HG03135 (cell line): ENCODE results near the gene TEX52.

Experiments used
- ATAC-seq: cut with Tn5 transposase; IDR thresholded peaks from one replicate; pipeline ENCODE4 v1.9.1; 2021; ENCODE audit warnings: mild to moderate bottlenecking, moderate library complexity; ENCODE audit not compliant: unreplicated experiment

The TEX52 gene

GRCh38 chr12:2833810-2834209 lies 23.0 kb downstream of the TEX52 start:
- no peak for ATAC-seq

- no peak for ATAC-seq
Measured at GRCh38 chr12:2833327-2833726, 23.5 kb downstream of the TEX52 start.

GRCh38 chr12:2832550-2833127 lies 24.2 kb downstream of the TEX52 start:
- no peak for ATAC-seq

GRCh38 chr12:2829275-2829674 lies 27.6 kb downstream of the TEX52 start:
- ATAC-seq: no peak

GRCh38 chr12:2826721-2827515 lies 29.9 kb downstream of the TEX52 start:
- ATAC-seq: no peak

GRCh38 chr12:2826036-2826435 lies 30.8 kb downstream of the TEX52 start:
- ATAC-seq: no peak

GRCh38 chr12:2825132-2825531 lies 31.7 kb downstream of the TEX52 start:
- ATAC-seq: no peak

GRCh38 chr12:2824541-2824940 lies 32.3 kb downstream of the TEX52 start:
- no peak for ATAC-seq

- ATAC-seq: no peak
Measured at GRCh38 chr12:2823483-2823882, 33.4 kb downstream of the TEX52 start.

GRCh38 chr12:2820432-2820831 lies 36.4 kb downstream of the TEX52 start:
- ATAC-seq: no peak

- no peak for ATAC-seq
Measured at GRCh38 chr12:2819810-2820209, 37.0 kb downstream of the TEX52 start.

- peak; percentile 36 for ATAC-seq
Measured at GRCh38 chr12:2813214-2814185, 43.3 kb downstream of the TEX52 start.

- peak; percentile 90 for ATAC-seq
Measured at GRCh38 chr12:2812290-2813213, 44.3 kb downstream of the TEX52 start, which contains the start of gene ITFG2. TSS of gene ITFG2 (plus strand) at chr12:2812668. CDS start at chr12:2812761, 93 bp downstream.

- no peak for ATAC-seq
Measured at GRCh38 chr12:2811801-2812200, 45.0 kb downstream of the TEX52 start.

GRCh38 chr12:2806700-2807099 lies 50.1 kb downstream of the TEX52 start:
- ATAC-seq: no peak

- no peak for ATAC-seq
Measured at GRCh38 chr12:2805143-2805520, 51.7 kb downstream of the TEX52 start.

- ATAC-seq: no peak
Measured at GRCh38 chr12:2804393-2805142, 52.3 kb downstream of the TEX52 start.

GRCh38 chr12:2803635-2804392 lies 53.0 kb downstream of the TEX52 start:
- ATAC-seq: no peak
